Frontal cortex (tissue), 4 donors: Measurements from ENCODE around the gene MFN1. TPM values are rescaled to one million over a fixed set of nuclear protein-coding genes. Genes with fewer than 3 reads are reported as not detected.

ENCODE experiments used
- DNase-seq, 2 donors: peaks; one replicate each; pipeline ENCODE4 v3.0.0; 2012; ENCODE audit warnings: low spot score in 2 of 2
- FAIRE-seq: peaks from 2 replicates; lab custom pipeline; 2012; peaks lifted over from hg19 to GRCh38; lab: Jason Lieb, UNC
- total RNA-seq: library from RNA; depleted of rRNA; stranded (reverse); fragments of >200 nt; gene quantifications from one replicate; pipeline ENCODE4 v1.2.3, GENCODE V29; 2014
- donor health status: control.
- donor health status: control.
- donor health status: control.

The MFN1 gene
- total RNA-seq, 1 donor from 2014 or later: 109 TPM

- peak; percentile 6 to 30 for DNase-seq
- FAIRE-seq: no peak
These were observed 74.0 kb downstream of the MFN1 start for GRCh38 chr3:179421500-179421899.

GRCh38 chr3:179425075-179425474, 77.6 kb downstream of the MFN1 start:
- FAIRE-seq (no peak), DNase-seq (no peak)

- FAIRE-seq: no peak
- DNase-seq: no peak
These were observed 81.5 kb downstream of the MFN1 start for GRCh38 chr3:179428876-179429548.

DNA sequence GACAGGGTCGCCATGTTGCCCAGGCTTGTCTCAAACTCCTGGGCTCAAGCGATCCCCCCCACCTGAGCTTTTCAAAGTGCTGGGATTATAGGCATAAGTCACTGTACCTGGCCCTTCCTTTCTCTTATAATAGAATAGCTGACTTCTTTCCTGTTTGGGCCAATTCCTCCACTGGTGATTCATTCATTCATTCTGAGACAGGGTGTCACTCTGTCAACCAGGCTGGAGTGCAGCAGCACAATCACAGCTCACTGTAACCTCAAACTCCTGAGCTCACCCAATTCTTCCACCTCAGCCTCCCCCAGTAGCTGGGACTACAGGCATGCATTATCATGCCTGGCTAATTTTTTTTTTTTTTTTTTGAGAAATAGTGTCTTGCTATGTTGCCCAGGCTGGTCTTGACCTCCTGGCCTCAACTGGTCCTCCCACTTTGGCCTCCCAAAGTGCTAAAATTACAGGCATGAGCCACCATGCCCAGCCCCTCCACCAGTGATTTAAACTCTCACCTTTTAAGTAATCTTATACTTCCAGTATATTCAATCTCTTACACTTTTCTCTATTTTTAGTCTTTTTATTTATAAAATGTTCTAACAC, 82.9 kb downstream of the MFN1 start:
- FAIRE-seq (no peak), DNase-seq (no peak)

- no peak for FAIRE-seq
- DNase-seq: no peak
These were observed 84.5 kb downstream of the MFN1 start for GRCh38 chr3:179432021-179432420.

DNA sequence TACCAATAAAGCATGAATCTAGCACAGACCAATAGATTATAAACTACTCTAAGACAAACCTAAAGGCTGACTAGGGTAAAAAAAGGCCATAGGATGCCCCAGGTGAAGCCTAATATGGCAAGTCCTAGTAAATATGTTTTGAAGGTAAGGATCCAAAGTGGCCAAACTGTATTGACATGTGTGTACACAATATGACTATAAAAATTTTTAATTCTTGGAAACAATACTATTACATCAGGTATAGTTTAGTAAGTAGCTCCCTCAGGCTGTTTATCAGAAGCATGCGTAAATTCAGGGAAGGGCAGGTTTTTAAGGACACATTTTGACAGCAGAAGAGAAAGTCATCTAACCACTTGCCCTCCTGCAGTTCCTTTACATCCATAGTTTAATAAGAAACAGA, 84.9 kb downstream of the MFN1 start:
- DNase-seq: no peak
- no peak for FAIRE-seq

- DNase-seq: no peak
- no peak for FAIRE-seq
These were observed 89.0 kb downstream of the MFN1 start for GRCh38 chr3:179436517-179436916.

GRCh38 chr3:179438841-179439240, 91.3 kb downstream of the MFN1 start:
- DNase-seq (no peak), FAIRE-seq (no peak)

Other genes with a start within 250 kb of the MFN1 start
- gene PIK3CA, start 199.4 kb upstream of the MFN1 start, total RNA-seq: 74.6 TPM
- gene KCNMB3, start 96.6 kb upstream of the MFN1 start, total RNA-seq: 2.0 TPM
- 119 TPM for gene ZNF639, start 24.7 kb upstream of the MFN1 start, total RNA-seq
- 163 TPM for gene GNB4, start 103.8 kb downstream of the MFN1 start, total RNA-seq
- 22.4 TPM for gene ACTL6A, start 215.2 kb downstream of the MFN1 start, total RNA-seq